GM12878 (cell line): ENCODE results near the gene RAB4B. TPM values are rescaled to one million over a fixed set of nuclear protein-coding genes. Genes with fewer than 3 reads are reported as not detected.

ENCODE experiments used
- ATAC-seq: fragments of 200-7000 bp; cut with Tn5 transposase; 3 replicates; pipeline ENCODE4 v1.9.1; 2020; ENCODE audit warnings: mild to moderate bottlenecking, moderate library complexity
- BruUV-seq: library from RNA; stranded (reverse); fragments of 400-500 nt; replicated peaks from 2 replicates; lab custom pipeline; 2021; lab: Mats Ljungman, UMichigan
- CTCF ChIA-PET: fragments of 300-600 bp; sonication (Branson Sonifier 250); formaldehyde crosslinking; extraction: SDS; loops from one replicate; lab custom pipeline; 2021; ENCODE audit warnings: inconsistent platforms; lab: Yijun Ruan, JAX
- POLR2A ChIA-PET: fragments of 350-600 bp; formaldehyde crosslinking; extraction: SDS; loops from one replicate; lab custom pipeline; 2021; ENCODE audit warnings: inconsistent platforms; lab: Charles Lee
- RAD21 ChIA-PET: fragments of 300-600 bp; sonication (Branson Sonifier 250); formaldehyde crosslinking; loops from one replicate; lab custom pipeline; 2023; ENCODE audit warnings: antibody characterized with exemption; ENCODE audit not compliant: unreplicated experiment; lab: Charles Lee
- SMC1A ChIA-PET: fragments of 300-600 bp; sonication (Branson Sonifier 250); formaldehyde crosslinking; loops from one replicate; lab custom pipeline; 2023; ENCODE audit not compliant: unreplicated experiment, uncharacterized antibody; lab: Charles Lee
- DNase-seq: peaks from one replicate; pipeline ENCODE4 v3.0.0-alpha.2; 2011; ENCODE audit warnings: low read depth, low spot score
- FAIRE-seq: peaks from 3 replicates; lab custom pipeline; 2011; peaks lifted over from hg19 to GRCh38; lab: Jason Lieb, UNC
- H2AFZ ChIP-seq: 2 replicates; pipeline ENCODE4 v1.6.0; 2011; ENCODE audit warnings: low read depth, low read length, control low read depth; ENCODE audit not compliant: control insufficient read depth
- H3K27ac ChIP-seq: 2 replicates; pipeline ENCODE4 v1.5.1; 2011; ENCODE audit warnings: control low read depth; ENCODE audit not compliant: control insufficient read depth, insufficient read depth
- H3K27me3 ChIP-seq, 2 experiments: replicated peaks in 1 of 2; 2 replicates each; pipeline versions ENCODE4 v1.6.0 to v1.6.1; 2011; ENCODE audit warnings: low read length in 1 of 2; ENCODE audit not compliant: control insufficient read depth in 2 of 2, insufficient read depth in 2 of 2
- H3K36me3 ChIP-seq, 2 experiments: 2 replicates each; pipeline ENCODE4 v1.5.1; 2011; ENCODE audit warnings: low read length in 1 of 2; ENCODE audit not compliant: control insufficient read depth in 2 of 2, insufficient read depth in 2 of 2
- H3K4me1 ChIP-seq: 2 replicates; pipeline ENCODE4 v1.6.1; 2011; ENCODE audit warnings: mild to moderate bottlenecking, low read length, moderate library complexity, mixed read lengths; ENCODE audit not compliant: control insufficient read depth, insufficient read depth
- H3K4me2 ChIP-seq: 2 replicates; pipeline ENCODE4 v1.6.0; 2011; ENCODE audit warnings: control low read depth; ENCODE audit not compliant: control insufficient read depth, insufficient read depth
- H3K4me3 ChIP-seq: fragments of 200-600 bp; sonication (generic); 2 replicates; pipeline ENCODE4 v1.5.1; 2016
- H3K79me2 ChIP-seq: 2 replicates; pipeline ENCODE4 v1.6.0; 2011; ENCODE audit warnings: low read length; ENCODE audit not compliant: control insufficient read depth, insufficient read depth
- H3K9ac ChIP-seq: 2 replicates; pipeline ENCODE4 v1.8.0; 2011; ENCODE audit warnings: low read length, control low read depth, mixed read lengths; ENCODE audit not compliant: control insufficient read depth, insufficient read depth
- H3K9me3 ChIP-seq: replicated peaks from 3 replicates; pipeline ENCODE4 v1.5.1; 2011; ENCODE audit warnings: mild to moderate bottlenecking, low read length; ENCODE audit not compliant: control insufficient read depth, insufficient read depth
- H4K20me1 ChIP-seq: 2 replicates; pipeline ENCODE4 v1.6.0; 2011; ENCODE audit not compliant: control insufficient read depth, insufficient read depth
- CTCF ChIP-seq, 3 experiments: IDR thresholded peaks in 2 of 3; conservative IDR thresholded peaks in 1 of 3; 2 replicates each; pipeline ENCODE4 v1.5.1; 2011; ENCODE audit warnings: low read depth in 3 of 3, low read length in 3 of 3, mild to moderate bottlenecking in 3 of 3, control low read depth in 2 of 3, moderate library complexity in 2 of 3, inconsistent platforms in 1 of 3, mixed read lengths in 1 of 3; ENCODE audit not compliant: control insufficient read depth in 2 of 3, insufficient read depth in 1 of 3; ENCODE audit errors: extremely low read depth in 1 of 3
- EP300 ChIP-seq, 2 experiments: fragments of 150-350 bp in 1 of 2; IDR thresholded peaks; 2 replicates each; pipeline ENCODE4 v1.6.1; 2011 to 2012; ENCODE audit warnings: low read depth in 2 of 2, low read length in 2 of 2, borderline replicate concordance in 1 of 2, improper control_type of control experiment in 1 of 2, inconsistent platforms in 1 of 2; ENCODE audit not compliant: control insufficient read depth in 1 of 2
- GABPA ChIP-seq: IDR thresholded peaks from 2 replicates; pipeline ENCODE4 v1.6.1; 2014; ENCODE audit warnings: antibody characterized with exemption, low read depth, mild to moderate bottlenecking, inconsistent platforms
- HCFC1 ChIP-seq: fragments of 150-350 bp; IDR thresholded peaks from 2 replicates; pipeline ENCODE4 v1.6.1; 2014; ENCODE audit warnings: low read length
- IKZF2 ChIP-seq, 2 experiments: fragments of 450-650 bp; IDR thresholded peaks; 2 replicates each; pipeline ENCODE4 v1.6.1; 2017; ENCODE audit warnings: mild to moderate bottlenecking in 2 of 2, moderate library complexity in 2 of 2
- MEF2A ChIP-seq: IDR thresholded peaks from 2 replicates; pipeline ENCODE4 v1.6.1; 2011; ENCODE audit warnings: low read depth, mild to moderate bottlenecking, low read length, moderate library complexity; ENCODE audit not compliant: insufficient read depth
- NR2C2 ChIP-seq: IDR thresholded peaks from 2 replicates; pipeline ENCODE4 v1.6.1; 2011; ENCODE audit warnings: borderline replicate concordance, low read depth; ENCODE audit not compliant: control insufficient read depth, insufficient read length
- PBX3 ChIP-seq: IDR thresholded peaks from 2 replicates; pipeline ENCODE4 v1.6.1; 2011; ENCODE audit warnings: mild to moderate bottlenecking, low read depth, low read length, moderate library complexity; ENCODE audit not compliant: insufficient replicate concordance
- RBBP5 ChIP-seq: fragments of 200-600 bp; sonication (generic); conservative IDR thresholded peaks from 2 replicates; pipeline ENCODE4 v1.6.1; 2016
- SREBF1 ChIP-seq: IDR thresholded peaks from 2 replicates; pipeline ENCODE4 v1.6.1; 2012; ENCODE audit warnings: mild to moderate bottlenecking, low read length
- ZNF24 ChIP-seq: fragments of 450-650 bp; IDR thresholded peaks from 2 replicates; pipeline ENCODE4 v1.6.1; 2017; ENCODE audit warnings: antibody characterized with exemption, mild to moderate bottlenecking
- ZNF384 ChIP-seq: IDR thresholded peaks from 2 replicates; pipeline ENCODE4 v1.6.1; 2012; ENCODE audit warnings: low read depth, mild to moderate bottlenecking, low read length, improper control_type of control experiment, borderline replicate concordance
- WGBS: methylation state at CpG from one replicate; pipeline ENCODE4 v1.1.6; 2016; ENCODE audit warnings: low lambda C conversion rate; ENCODE audit not compliant: insufficient replicate concordance, insufficient coverage; ENCODE audit errors: missing lambda C conversion rate; 5-methylcytosine and 5-hydroxymethylcytosine counted together
- in situ Hi-C: fragments of 300-500 bp; cut with MboI; formaldehyde crosslinking; loops from 9 replicates; pipeline ENCODE4 v1.14.3; 2018; ENCODE audit warnings: mixed read lengths
- intact Hi-C: fragments of 100-400 bp; cut with micrococcal nuclease; formaldehyde crosslinking; loops from one replicate; pipeline ENCODE4 v1.14.2; 2022; ENCODE audit not compliant: unreplicated experiment
- polyA plus RNA-seq, 11 experiments: library from polyadenylated mRNA; depleted of rRNA in 4 of 11; unstranded in 6 of 11; stranded (reverse) in 5 of 11; fragments of >200 nt; fragmentation: Nextera tagmentation in 4 of 11; fragmentation: Illumina TruSeq in 1 of 11; extraction: Ambion mirVana in 4 of 11; extraction: Trizol in 1 of 11; gene quantifications; 1 replicate in 1 of 11; 2 replicates in 10 of 11; pipeline versions ENCODE4 v1.2.1 to v1.2.3, GENCODE V29; 2011 to 2016; ENCODE audit warnings: inconsistent platforms in 2 of 11, missing spikeins in 2 of 11, low read depth in 1 of 11
- total RNA-seq, 4 experiments: library from RNA; depleted of rRNA in 3 of 4; stranded (reverse); fragments of >200 nt in 3 of 4; fragmentation: Illumina TruSeq in 1 of 4; extraction: Trizol in 1 of 4; gene quantifications; 2 replicates each; pipeline versions ENCODE4 v1.2.1 to v1.2.3, GENCODE V29; 2013 to 2021

RAB4B gene
- total and polyA plus RNA-seq, 10 of the 15 experiments (the other 5 are each of a cell fraction or from before 2014, with no cell fraction given) = 0.60 to 51.5 (median 27.7) TPM

- Histone ChIP-seq H3K27ac (no peak overlapping the region), H3K36me3 (no peaks in the 10 kb centered on the region), H2AFZ (no peak overlapping the region), H3K79me2 (no peaks in the 10 kb centered on the region), H4K20me1 (no peaks in the 10 kb centered on the region), H3K4me2 (no peak overlapping the region), H3K9me3 (no peaks in the 10 kb centered on the region), H3K9ac (no peak overlapping the region), H3K4me1 (peaks cover 11% of the 10 kb centered on the region), H3K4me3 (no peak overlapping the region), H3K27me3 (no peaks in the 10 kb centered on the region)
- in situ Hi-C loops (loop anchor here (5.0 kb wide), 1 partner anchor 165 kb away; no protein-coding TSS in a partner anchor), intact Hi-C loops (no loop called here)
- ATAC-seq (no peak), FAIRE-seq (no peak), DNase-seq (no peak)
- SMC1A ChIA-PET = no interaction called here
- POLR2A ChIA-PET = no interaction called here
- RAD21 ChIA-PET = no interaction called here
- 83% methylated on average over 22 of the region's 22 CpGs for WGBS
- no peak for TF ChIP-seq EP300 (IDR thresholded peaks at IDR 0.05; ENCODE audit: borderline replicate concordance in 1 of 2, control insufficient read depth in 1 of 2, low read depth in 2 of 2, low read length in 2 of 2)
- TF ChIP-seq GABPA = no peak
- TF ChIP-seq PBX3 = no peak
- no peak for TF ChIP-seq HCFC1
- TF ChIP-seq IKZF2 (IDR thresholded peaks at IDR 0.05) = no peak
- no peak for TF ChIP-seq ZNF24
- no peak for TF ChIP-seq CTCF (IDR thresholded peaks at IDR 0.05 in 2 of 3, conservative IDR thresholded peaks at IDR 0.05 in 1 of 3; ENCODE audit: control insufficient read depth in 2 of 3, extremely low read depth in 1 of 3, insufficient read depth in 1 of 3, low read depth in 3 of 3, low read length in 3 of 3)
- no peak for TF ChIP-seq ZNF384
- TF ChIP-seq SREBF1 = no peak
- TF ChIP-seq NR2C2 = no peak
- TF ChIP-seq RBBP5 = no peak
- TF ChIP-seq MEF2A = no peak
- BruUV-seq = no TSS peak
- CTCF ChIA-PET = interaction anchor here (0.6 kb wide), 1 partner anchor 22 kb away, joined by 3 read pairs; no protein-coding TSS in a partner anchor
These were observed 44.1 kb downstream of the RAB4B start for GRCh38 chr19:40822161-40822560.
